Osteoblast (primary cell): ENCODE measurements around the gene CUL3. TPM values are rescaled to one million over a fixed set of nuclear protein-coding genes. Genes with fewer than 3 reads are reported as not detected.

Source experiments
- DNase-seq: peaks from one replicate; pipeline ENCODE4 v3.0.0; 2011; ENCODE audit warnings: low spot score, mixed read lengths; ENCODE audit not compliant: insufficient read length; ENCODE audit errors: missing footprints
- H2AFZ ChIP-seq: 2 replicates; pipeline ENCODE4 v1.6.0; 2011; ENCODE audit warnings: mild to moderate bottlenecking, low read length
- H3K27ac ChIP-seq: 2 replicates; pipeline ENCODE4 v1.5.1; 2011; ENCODE audit warnings: mild to moderate bottlenecking, low read depth, low read length, moderate library complexity
- H3K27me3 ChIP-seq: 2 replicates; pipeline ENCODE4 v1.6.0; 2012; ENCODE audit warnings: mild to moderate bottlenecking, control low read depth, inconsistent platforms, low read length, moderate library complexity; ENCODE audit not compliant: insufficient read depth
- H3K36me3 ChIP-seq: 2 replicates; pipeline ENCODE4 v1.5.1; 2011; ENCODE audit warnings: mild to moderate bottlenecking, low read length, control low read depth, moderate library complexity; ENCODE audit not compliant: insufficient read depth
- H3K4me1 ChIP-seq: 2 replicates; pipeline ENCODE4 v1.5.1; 2011; ENCODE audit warnings: mild to moderate bottlenecking, low read length, control low read depth, moderate library complexity; ENCODE audit not compliant: insufficient read depth
- H3K4me2 ChIP-seq: 2 replicates; pipeline ENCODE4 v1.6.0; 2011; ENCODE audit warnings: mild to moderate bottlenecking, low read length; ENCODE audit not compliant: insufficient read depth
- H3K4me3 ChIP-seq: fragments of 200-600 bp; sonication (generic); 3 replicates; pipeline ENCODE4 v1.5.1; 2012; ENCODE audit warnings: mild to moderate bottlenecking, low read length, inconsistent platforms; ENCODE audit not compliant: insufficient read depth
- H3K79me2 ChIP-seq: 2 replicates; pipeline ENCODE4 v1.6.0; 2012; ENCODE audit warnings: mild to moderate bottlenecking, low read length, control low read depth, inconsistent platforms; ENCODE audit not compliant: insufficient read depth
- H3K9me3 ChIP-seq: 2 replicates; pipeline ENCODE4 v1.5.1; 2011; ENCODE audit warnings: low read depth, low read length, control low read depth
- H4K20me1 ChIP-seq: 2 replicates; pipeline ENCODE4 v1.6.0; 2012; ENCODE audit warnings: mild to moderate bottlenecking, low read length, control low read depth; ENCODE audit not compliant: insufficient read depth
- CTCF ChIP-seq: IDR thresholded peaks from 2 replicates; pipeline ENCODE4 v1.5.1; 2011; ENCODE audit warnings: mild to moderate bottlenecking, low read depth, low read length, moderate library complexity; ENCODE audit errors: extremely low read depth
- total RNA-seq: library from RNA; depleted of rRNA; stranded (reverse); fragments of >200 nt; gene quantifications from 2 replicates; pipeline ENCODE4 v1.2.3, GENCODE V29; 2012

The CUL3 gene
- total RNA-seq, 1 donor, result 64.4 TPM

GRCh38 chr2:224546926-224547325 is 38.2 kb downstream of the CUL3 start:
- no peak for TF ChIP-seq CTCF
- H3K4me2 ChIP-seq, result peak overlapping the region; percentile 61
- H3K4me1 ChIP-seq, result peaks cover 18% of the 10 kb centered on the region
- no peak overlapping the region for H3K4me3 ChIP-seq
- no peaks in the 10 kb centered on the region for H3K27me3 ChIP-seq
- peak overlapping the region; percentile 85 for H3K27ac ChIP-seq
- peaks cover 32% of the 10 kb centered on the region for H4K20me1 ChIP-seq
- peaks cover 9% of the 10 kb centered on the region for H3K36me3 ChIP-seq
- H2AFZ ChIP-seq, result no peak overlapping the region
- H3K79me2 ChIP-seq, result peaks cover 89% of the 10 kb centered on the region
- H3K9me3 ChIP-seq, result no peaks in the 10 kb centered on the region
- no peak for DNase-seq

GRCh38 chr2:224545884-224546644 is 39.1 kb downstream of the CUL3 start:
- H3K4me1 ChIP-seq, result peaks cover 18% of the 10 kb centered on the region
- H3K79me2 ChIP-seq, result peaks cover 91% of the 10 kb centered on the region
- H4K20me1 ChIP-seq, result peaks cover 32% of the 10 kb centered on the region
- H3K4me2 ChIP-seq, result peak overlapping the region; percentile 61
- H3K9me3 ChIP-seq, result no peaks in the 10 kb centered on the region
- H3K36me3 ChIP-seq, result peaks cover 10% of the 10 kb centered on the region
- H3K4me3 ChIP-seq, result peak overlapping the region; percentile 41
- no peak overlapping the region for H2AFZ ChIP-seq
- H3K27ac ChIP-seq, result peak overlapping the region; percentile 85
- TF ChIP-seq CTCF, result no peak
- H3K27me3 ChIP-seq, result no peaks in the 10 kb centered on the region
- DNase-seq, result no peak

GRCh38 chr2:224543939-224544338 is 41.2 kb downstream of the CUL3 start:
- H3K27ac ChIP-seq, result no peak overlapping the region
- peaks cover 27% of the 10 kb centered on the region for H4K20me1 ChIP-seq
- H3K27me3 ChIP-seq, result no peaks in the 10 kb centered on the region
- no peak overlapping the region for H2AFZ ChIP-seq
- TF ChIP-seq CTCF, result no peak
- no peak for DNase-seq
- peaks cover 14% of the 10 kb centered on the region for H3K36me3 ChIP-seq
- H3K4me2 ChIP-seq, result no peak overlapping the region
- H3K79me2 ChIP-seq, result peaks cover 92% of the 10 kb centered on the region
- no peak overlapping the region for H3K4me3 ChIP-seq
- no peaks in the 10 kb centered on the region for H3K9me3 ChIP-seq
- H3K4me1 ChIP-seq, result peaks cover 18% of the 10 kb centered on the region

GRCh38 chr2:224538561-224539138 is 46.5 kb downstream of the CUL3 start:
- H3K4me3 ChIP-seq, result no peak overlapping the region
- peaks cover 95% of the 10 kb centered on the region for H3K79me2 ChIP-seq
- TF ChIP-seq CTCF, result no peak
- H2AFZ ChIP-seq, result no peak overlapping the region
- no peaks in the 10 kb centered on the region for H3K27me3 ChIP-seq
- peaks cover 14% of the 10 kb centered on the region for H3K36me3 ChIP-seq
- H3K27ac ChIP-seq, result no peak overlapping the region
- no peaks in the 10 kb centered on the region for H3K4me1 ChIP-seq
- no peak for DNase-seq
- H3K9me3 ChIP-seq, result no peaks in the 10 kb centered on the region
- no peak overlapping the region for H3K4me2 ChIP-seq
- peaks cover 16% of the 10 kb centered on the region for H4K20me1 ChIP-seq
